Thoracic aorta (tissue), 2 donors: ENCODE measurements around the gene GRK7. TPM values are rescaled to one million over a fixed set of nuclear protein-coding genes. Genes with fewer than 3 reads are reported as not detected.
"Not testable (repeated sequence)": the region's sequence is repeated elsewhere in the genome, so short reads cannot be mapped to it uniquely, and the experiment has no call there.

Experiments
- ATAC-seq: fragments of 150-250 bp; one replicate; pipeline ENCODE4 v1.8.0; 2017; ENCODE audit warnings: low read depth; ENCODE audit not compliant: insufficient number of reproducible peaks, low FRiP score
- DNase-seq: peaks from one replicate; pipeline ENCODE4 v3.0.0-alpha.2; 2020; ENCODE audit warnings: low spot score
- H3K27ac ChIP-seq, 2 donors: fragments of 200-600 bp; sonication (generic); 1 replicate in 1 of 2; 2 replicates in 1 of 2; pipeline ENCODE4 v1.5.1; 2016; ENCODE audit warnings: mild to moderate bottlenecking in 2 of 2, moderate library complexity in 2 of 2
- H3K27me3 ChIP-seq: fragments of 200-600 bp; sonication (generic); replicated peaks from 2 replicates; pipeline ENCODE4 v1.6.0; 2016; ENCODE audit warnings: mild to moderate bottlenecking; ENCODE audit not compliant: insufficient read depth
- H3K36me3 ChIP-seq: fragments of 200-600 bp; sonication (generic); one replicate; pipeline ENCODE4 v1.5.1; 2016
- H3K4me1 ChIP-seq, 2 donors: fragments of 200-600 bp; sonication (generic); 1 replicate in 1 of 2; 2 replicates in 1 of 2; pipeline versions ENCODE4 v1.5.1 to v1.6.0; 2016; ENCODE audit warnings: low read depth in 2 of 2, mild to moderate bottlenecking in 1 of 2; ENCODE audit not compliant: control insufficient read depth in 1 of 2
- H3K4me3 ChIP-seq: fragments of 200-600 bp; sonication (generic); 2 replicates; pipeline ENCODE4 v1.5.1; 2016; ENCODE audit warnings: mild to moderate bottlenecking
- H3K9me3 ChIP-seq: fragments of 200-600 bp; sonication (generic); 2 replicates; pipeline ENCODE4 v1.5.1; 2016
- total RNA-seq, 2 donors: library from RNA; depleted of rRNA; stranded (reverse); fragments of >200 nt; gene quantifications; one replicate each; pipeline versions ENCODE4 v1.1.0 to v1.2.3, GENCODE V29; 2016
- TF ChIP-seq, protein P1 (sequence below): fragments of 200-600 bp; sonication (generic); IDR thresholded peaks from one replicate; pipeline ENCODE4 v1.5.1; 2019; ENCODE audit warnings: antibody characterized with exemption

The GRK7 gene
- total RNA-seq, 2 donors from 2014 or later = not detected

DNA sequence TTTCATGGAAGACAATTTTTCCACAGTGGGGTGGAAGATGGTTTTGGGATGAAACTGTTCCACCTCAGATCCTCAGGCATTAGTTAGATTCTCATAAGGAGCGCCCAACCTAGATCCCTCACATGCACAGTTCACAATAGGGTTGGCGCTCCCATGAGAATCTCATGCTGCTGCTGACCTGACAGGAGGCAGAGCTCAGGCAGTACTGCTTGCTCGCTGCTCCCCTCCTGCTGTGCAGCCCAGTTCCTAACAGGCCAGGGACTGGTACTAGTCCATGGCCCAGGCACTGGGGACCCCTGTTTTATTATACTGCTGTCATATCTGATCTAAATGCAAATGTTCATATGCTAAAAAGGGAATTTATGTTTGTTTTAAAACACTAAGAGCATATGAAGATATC is 9.8 kb upstream of the GRK7 start:
- Histone ChIP-seq H3K4me1 (no peaks in the 10 kb centered on the region), H3K27me3 (no peaks in the 10 kb centered on the region), H3K36me3 (peaks cover 6% of the 10 kb centered on the region), H3K4me3 (no peak overlapping the region), H3K27ac (no peak overlapping the region), H3K9me3 (no peaks in the 10 kb centered on the region)
- no peak for ATAC-seq
- no peak for DNase-seq
- TF ChIP-seq, protein P1, sequence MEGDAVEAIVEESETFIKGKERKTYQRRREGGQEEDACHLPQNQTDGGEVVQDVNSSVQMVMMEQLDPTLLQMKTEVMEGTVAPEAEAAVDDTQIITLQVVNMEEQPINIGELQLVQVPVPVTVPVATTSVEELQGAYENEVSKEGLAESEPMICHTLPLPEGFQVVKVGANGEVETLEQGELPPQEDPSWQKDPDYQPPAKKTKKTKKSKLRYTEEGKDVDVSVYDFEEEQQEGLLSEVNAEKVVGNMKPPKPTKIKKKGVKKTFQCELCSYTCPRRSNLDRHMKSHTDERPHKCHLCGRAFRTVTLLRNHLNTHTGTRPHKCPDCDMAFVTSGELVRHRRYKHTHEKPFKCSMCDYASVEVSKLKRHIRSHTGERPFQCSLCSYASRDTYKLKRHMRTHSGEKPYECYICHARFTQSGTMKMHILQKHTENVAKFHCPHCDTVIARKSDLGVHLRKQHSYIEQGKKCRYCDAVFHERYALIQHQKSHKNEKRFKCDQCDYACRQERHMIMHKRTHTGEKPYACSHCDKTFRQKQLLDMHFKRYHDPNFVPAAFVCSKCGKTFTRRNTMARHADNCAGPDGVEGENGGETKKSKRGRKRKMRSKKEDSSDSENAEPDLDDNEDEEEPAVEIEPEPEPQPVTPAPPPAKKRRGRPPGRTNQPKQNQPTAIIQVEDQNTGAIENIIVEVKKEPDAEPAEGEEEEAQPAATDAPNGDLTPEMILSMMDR = no peak

DNA sequence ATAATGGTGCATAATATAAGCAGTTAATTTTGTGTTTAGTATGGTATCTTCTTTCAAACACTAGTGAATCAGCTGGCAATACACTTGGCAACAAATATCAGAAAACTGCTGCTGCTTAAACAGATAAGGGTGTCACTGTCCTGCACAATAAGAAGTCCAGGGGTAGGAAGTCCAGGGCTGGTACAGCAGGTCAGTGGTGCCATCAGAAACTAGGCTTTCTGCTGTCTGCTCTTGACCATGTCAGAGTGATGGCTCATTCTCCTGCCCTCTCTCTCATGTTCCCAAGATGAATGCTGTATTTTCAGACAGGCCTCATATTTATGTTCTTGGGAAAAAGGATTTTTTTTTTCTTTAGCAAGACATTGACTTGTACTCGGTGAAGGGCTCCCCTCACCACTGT is 9.2 kb upstream of the GRK7 start:
- ATAC-seq = no peak
- no peak overlapping the region for H3K27ac ChIP-seq
- H3K36me3 ChIP-seq = peaks cover 1% of the 10 kb centered on the region
- no peak for DNase-seq
- no peaks in the 10 kb centered on the region for H3K27me3 ChIP-seq
- TF ChIP-seq, protein P1 = no peak
- H3K4me3 ChIP-seq = no peak overlapping the region
- H3K9me3 ChIP-seq = no peaks in the 10 kb centered on the region
- no peaks in the 10 kb centered on the region for H3K4me1 ChIP-seq

DNA sequence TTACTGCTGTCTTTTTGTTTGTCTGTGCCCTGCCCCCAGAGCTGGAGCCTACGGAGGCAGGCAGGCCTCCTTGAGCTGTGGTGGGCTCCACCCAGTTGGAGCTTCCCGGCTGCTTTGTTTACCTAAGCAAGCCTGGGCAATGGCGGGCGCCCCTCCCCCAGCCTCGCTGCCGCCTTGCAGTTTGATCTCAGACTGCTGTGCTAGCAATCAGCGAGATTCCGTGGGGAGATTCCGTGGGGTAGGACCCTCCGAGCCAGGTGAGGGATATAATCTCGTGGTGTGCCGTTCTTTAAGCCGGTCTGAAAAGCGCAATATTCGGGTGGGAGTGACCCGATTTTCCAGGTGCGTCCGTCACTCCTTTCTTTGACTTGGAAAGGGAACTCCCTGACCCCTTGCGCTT is 656 bp upstream of the GRK7 start:
- not testable (repeated sequence) for H3K27me3 ChIP-seq, H3K36me3 ChIP-seq, ATAC-seq, H3K9me3 ChIP-seq, DNase-seq, H3K27ac ChIP-seq, H3K4me3 ChIP-seq, H3K4me1 ChIP-seq

DNA sequence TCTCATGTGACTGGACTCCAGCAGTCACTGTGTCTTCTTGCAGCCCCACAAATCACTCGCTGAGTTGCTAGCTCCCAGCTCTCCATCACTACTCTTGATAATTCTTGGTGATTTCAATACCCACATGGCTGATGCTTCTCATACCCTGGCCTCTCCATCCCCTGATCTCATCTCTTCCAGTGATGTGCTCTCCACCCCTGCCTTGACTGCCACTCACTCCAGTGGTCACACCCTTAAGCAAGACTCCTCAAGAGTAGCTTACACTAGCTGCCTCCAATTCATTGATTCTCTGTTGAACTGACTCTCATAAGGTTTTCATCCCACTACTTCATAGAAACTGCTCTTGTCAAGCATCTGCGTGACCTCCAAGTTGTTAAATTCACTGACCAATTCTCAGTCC is 837 bp downstream of the GRK7 start:
- no peaks in the 10 kb centered on the region for H3K4me1 ChIP-seq
- no peak overlapping the region for H3K27ac ChIP-seq
- DNase-seq (no peak), ATAC-seq (no peak)
- H3K4me3 ChIP-seq = no peak overlapping the region
- no peaks in the 10 kb centered on the region for H3K27me3 ChIP-seq
- H3K36me3 ChIP-seq = no peaks in the 10 kb centered on the region
- TF ChIP-seq, protein P1 = no peak
- H3K9me3 ChIP-seq = no peaks in the 10 kb centered on the region

DNA sequence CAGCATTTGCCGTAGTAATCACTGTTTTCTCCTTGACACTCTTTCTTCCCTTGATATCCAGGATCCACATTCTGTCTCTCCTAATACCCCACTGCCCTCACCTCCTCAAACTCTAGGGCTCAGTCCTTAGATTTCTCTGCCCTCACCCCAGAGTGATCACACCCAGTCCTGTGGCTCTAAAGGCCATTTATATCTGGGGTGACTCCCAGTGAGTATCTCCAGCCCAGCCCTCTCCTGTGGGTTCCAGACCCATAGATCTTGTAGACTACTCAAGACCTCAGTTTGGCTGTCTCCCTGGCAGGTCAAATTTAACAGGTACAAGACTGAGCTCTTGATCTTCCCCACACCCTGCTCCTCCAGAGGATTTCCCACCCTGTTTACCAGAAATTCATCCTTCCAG is 1.3 kb downstream of the GRK7 start:
- ATAC-seq (no peak), DNase-seq (no peak)
- no peaks in the 10 kb centered on the region for H3K36me3 ChIP-seq
- no peak overlapping the region for H3K27ac ChIP-seq
- no peaks in the 10 kb centered on the region for H3K27me3 ChIP-seq
- no peaks in the 10 kb centered on the region for H3K4me1 ChIP-seq
- H3K4me3 ChIP-seq = no peak overlapping the region
- TF ChIP-seq, protein P1 = no peak
- no peaks in the 10 kb centered on the region for H3K9me3 ChIP-seq

DNA sequence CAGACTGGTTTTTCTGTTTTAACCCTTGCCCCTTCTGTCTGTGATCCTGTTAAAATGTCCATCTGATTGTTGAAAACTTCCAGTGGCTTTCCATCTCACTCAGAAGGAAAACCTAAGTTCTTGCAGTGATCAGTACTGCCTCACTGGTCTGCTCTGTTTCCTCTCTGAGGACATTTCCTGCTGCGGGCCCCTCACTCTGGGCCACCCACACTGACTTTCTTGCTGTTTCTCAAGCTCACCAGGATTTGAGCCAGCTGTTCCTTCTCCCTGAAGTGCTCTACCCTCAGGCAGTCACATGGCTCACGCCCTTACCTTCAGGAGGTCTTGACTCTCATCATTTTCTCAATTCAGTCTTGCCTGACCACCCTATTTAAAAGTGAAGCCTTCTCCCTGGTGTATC is 1.8 kb downstream of the GRK7 start:
- TF ChIP-seq, protein P1 = no peak

More for the DNA sequence above, 1.8 kb downstream of the GRK7 start:
- no peak overlapping the region for H3K4me3 ChIP-seq
- ATAC-seq (no peak), DNase-seq (no peak)
- H3K36me3 ChIP-seq = no peaks in the 10 kb centered on the region
- H3K4me1 ChIP-seq = no peaks in the 10 kb centered on the region
- no peaks in the 10 kb centered on the region for H3K9me3 ChIP-seq
- no peaks in the 10 kb centered on the region for H3K27me3 ChIP-seq
- H3K27ac ChIP-seq = no peak overlapping the region
